GM10266 (cell line): ENCODE measurements around the gene SEMA6D.

Experiments used
- DNase-seq: peaks from one replicate; pipeline ENCODE4 v3.0.0; 2012; ENCODE audit errors: extremely low spot score
- TF ChIP-seq, protein P1 (sequence below): IDR thresholded peaks from 2 replicates; pipeline ENCODE4 v1.5.1; 2012; ENCODE audit warnings: mild to moderate bottlenecking, low read depth; ENCODE audit not compliant: control insufficient read depth, insufficient read depth; ENCODE audit errors: missing control alignments

The SEMA6D gene

GRCh38 chr15:47705281-47705997 is 11.9 kb upstream of the SEMA6D start:
- TF ChIP-seq, protein P1, sequence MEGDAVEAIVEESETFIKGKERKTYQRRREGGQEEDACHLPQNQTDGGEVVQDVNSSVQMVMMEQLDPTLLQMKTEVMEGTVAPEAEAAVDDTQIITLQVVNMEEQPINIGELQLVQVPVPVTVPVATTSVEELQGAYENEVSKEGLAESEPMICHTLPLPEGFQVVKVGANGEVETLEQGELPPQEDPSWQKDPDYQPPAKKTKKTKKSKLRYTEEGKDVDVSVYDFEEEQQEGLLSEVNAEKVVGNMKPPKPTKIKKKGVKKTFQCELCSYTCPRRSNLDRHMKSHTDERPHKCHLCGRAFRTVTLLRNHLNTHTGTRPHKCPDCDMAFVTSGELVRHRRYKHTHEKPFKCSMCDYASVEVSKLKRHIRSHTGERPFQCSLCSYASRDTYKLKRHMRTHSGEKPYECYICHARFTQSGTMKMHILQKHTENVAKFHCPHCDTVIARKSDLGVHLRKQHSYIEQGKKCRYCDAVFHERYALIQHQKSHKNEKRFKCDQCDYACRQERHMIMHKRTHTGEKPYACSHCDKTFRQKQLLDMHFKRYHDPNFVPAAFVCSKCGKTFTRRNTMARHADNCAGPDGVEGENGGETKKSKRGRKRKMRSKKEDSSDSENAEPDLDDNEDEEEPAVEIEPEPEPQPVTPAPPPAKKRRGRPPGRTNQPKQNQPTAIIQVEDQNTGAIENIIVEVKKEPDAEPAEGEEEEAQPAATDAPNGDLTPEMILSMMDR, result no peak
- no peak for DNase-seq

GRCh38 chr15:47707391-47707790 is 9.9 kb upstream of the SEMA6D start:
- TF ChIP-seq, protein P1, result no peak

DNA sequence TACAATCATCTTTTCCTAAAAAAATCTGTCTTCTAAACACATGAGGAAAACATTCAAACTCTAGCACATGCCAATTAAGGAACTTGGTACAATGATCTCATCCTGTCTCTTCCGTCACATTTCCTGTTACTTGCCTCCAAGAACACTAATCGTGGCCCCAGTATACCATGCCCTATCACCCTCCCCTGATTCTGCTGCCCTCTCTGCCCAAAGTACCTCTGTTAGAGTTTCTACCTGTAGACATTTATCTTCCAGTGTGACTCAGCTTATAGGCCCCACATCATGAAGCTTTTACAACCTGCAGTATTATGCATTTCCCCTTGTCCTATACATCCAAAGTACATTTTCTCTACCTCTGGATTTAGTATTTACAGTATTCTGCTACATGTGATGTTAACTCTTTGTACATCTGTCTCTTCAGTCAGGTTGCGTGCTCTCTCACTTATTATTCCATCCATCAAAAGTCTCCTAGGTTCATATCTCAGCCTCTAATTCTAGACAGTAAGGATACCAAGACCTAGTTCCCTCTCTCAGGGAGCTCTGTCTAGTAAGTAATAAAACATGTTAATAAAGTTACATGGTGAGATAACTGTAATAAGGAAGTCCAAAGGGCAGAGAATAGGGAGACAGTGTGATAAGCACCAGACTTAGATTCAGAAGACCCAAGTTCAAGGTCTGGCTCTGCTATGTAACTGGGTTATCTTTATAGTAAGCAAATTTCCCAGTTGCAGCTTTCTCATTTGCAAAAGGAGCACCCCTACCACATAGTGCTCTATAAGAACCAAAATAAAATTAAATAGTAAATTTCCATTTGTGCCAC is 8.9 kb upstream of the SEMA6D start:
- DNase-seq, result no peak
- TF ChIP-seq, protein P1, result no peak

More at GRCh38 chr15:47707391-47707790, 9.9 kb upstream of the SEMA6D start:
- no peak for DNase-seq

DNA sequence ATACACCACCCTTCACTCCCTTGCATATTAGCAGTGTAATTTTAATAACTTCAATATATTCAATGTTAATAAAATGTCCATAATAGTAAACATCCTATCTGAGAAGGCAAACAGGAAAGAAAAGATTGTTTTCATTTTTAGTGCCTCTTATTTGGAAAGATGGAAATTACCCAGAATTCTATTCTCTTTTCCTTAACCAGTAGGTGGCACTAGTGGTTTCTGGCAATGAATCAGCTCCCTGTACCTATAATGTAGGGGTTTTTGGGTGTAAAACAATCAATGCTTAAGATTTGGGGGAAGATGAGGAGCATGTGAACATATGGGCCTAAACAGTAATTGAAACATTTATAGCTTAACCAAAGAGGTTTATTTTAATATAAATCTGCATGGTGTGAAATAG is 5.7 kb upstream of the SEMA6D start:
- TF ChIP-seq, protein P1, result peak; percentile 43
- DNase-seq, result peak; percentile 35

GRCh38 chr15:47715402-47715801 is 1.9 kb upstream of the SEMA6D start:
- TF ChIP-seq, protein P1, result no peak
- no peak for DNase-seq

- TF ChIP-seq, protein P1, result no peak
- no peak for DNase-seq
These were observed 1.4 kb upstream of the SEMA6D start for GRCh38 chr15:47715856-47716445.
